HepG2 (cell line): Measurements from ENCODE around the gene OST4.

ENCODE experiments used
- ASH2L ChIP-seq: fragments of 300-600, 200-600 bp; sonication (generic); IDR thresholded peaks from 2 replicates; pipeline ENCODE4 v1.7.0; 2017; ENCODE audit warnings: low read depth, mild to moderate bottlenecking, moderate library complexity, mixed read lengths, low read length; ENCODE audit not compliant: insufficient read length
- CTCF ChIP-seq: sonication (generic); formaldehyde crosslinking; IDR thresholded peaks from 2 replicates; pipeline ENCODE4 v1.5.0; 2020; ENCODE audit warnings: mild to moderate bottlenecking, missing genetic modification reagents, moderate library complexity
- DRAP1 ChIP-seq: IDR thresholded peaks from 2 replicates; pipeline ENCODE4 v1.6.1; 2016; ENCODE audit warnings: missing genetic modification reagents, missing compliant biosample characterization
- NFYB ChIP-seq: sonication (generic); formaldehyde crosslinking; IDR thresholded peaks from 2 replicates; pipeline ENCODE4 v1.4.0; 2020; ENCODE audit warnings: missing genetic modification reagents
- PHF20 ChIP-seq: sonication (generic); formaldehyde crosslinking; IDR thresholded peaks from 2 replicates; pipeline ENCODE4 v1.5.0; 2020; ENCODE audit warnings: mild to moderate bottlenecking, missing genetic modification reagents
- POLR2A ChIP-seq, 2 experiments: IDR thresholded peaks; 2 replicates each; pipeline ENCODE4 v1.6.1; 2011; ENCODE audit warnings: low read depth in 2 of 2, low read length in 2 of 2, mild to moderate bottlenecking in 1 of 2, moderate library complexity in 1 of 2; ENCODE audit not compliant: insufficient read depth in 1 of 2
- POLR2AphosphoS5 ChIP-seq: IDR thresholded peaks from 2 replicates; pipeline ENCODE4 v1.6.1; 2012; ENCODE audit warnings: low read depth, low read length
- RAD21 ChIP-seq: fragments of 450-650 bp; formaldehyde crosslinking; IDR thresholded peaks from 2 replicates; pipeline ENCODE4 v1.5.0; 2020; ENCODE audit warnings: mild to moderate bottlenecking
- SP4 ChIP-seq: sonication (generic); formaldehyde crosslinking; IDR thresholded peaks from 2 replicates; pipeline ENCODE4 v1.8.1; 2023; ENCODE audit warnings: mild to moderate bottlenecking, missing genetic modification reagents
- U2AF1 ChIP-seq: fragments of 200-400 bp; formaldehyde crosslinking; optimal IDR thresholded peaks from 2 replicates; pipeline ENCODE3; 2017; ENCODE audit warnings: mild to moderate bottlenecking, low read depth, low read length
- ZNF274 ChIP-seq: sonication (generic); formaldehyde crosslinking; IDR thresholded peaks from 2 replicates; pipeline ENCODE4 v1.5.1; 2020; ENCODE audit warnings: mild to moderate bottlenecking, missing genetic modification reagents
- ZNF562 ChIP-seq: sonication (generic); formaldehyde crosslinking; IDR thresholded peaks from 2 replicates; pipeline ENCODE4 v1.8.0; 2022; ENCODE audit warnings: missing genetic modification reagents, borderline replicate concordance
- TF ChIP-seq, protein P1 (sequence below), 2 experiments: sonication (generic) in 1 of 2; formaldehyde crosslinking in 1 of 2; IDR thresholded peaks; 2 replicates each; pipeline versions ENCODE4 v1.4.0 to v1.6.1; 2018 to 2020; ENCODE audit warnings: missing genetic modification reagents in 2 of 2, borderline replicate concordance in 1 of 2, low read depth in 1 of 2, mild to moderate bottlenecking in 1 of 2, missing biosample characterization in 1 of 2
- TF ChIP-seq, protein P2 (sequence below): sonication (generic); formaldehyde crosslinking; IDR thresholded peaks from 2 replicates; pipeline ENCODE4 v1.5.0; 2020; ENCODE audit warnings: mild to moderate bottlenecking, missing genetic modification reagents, borderline replicate concordance

DNA sequence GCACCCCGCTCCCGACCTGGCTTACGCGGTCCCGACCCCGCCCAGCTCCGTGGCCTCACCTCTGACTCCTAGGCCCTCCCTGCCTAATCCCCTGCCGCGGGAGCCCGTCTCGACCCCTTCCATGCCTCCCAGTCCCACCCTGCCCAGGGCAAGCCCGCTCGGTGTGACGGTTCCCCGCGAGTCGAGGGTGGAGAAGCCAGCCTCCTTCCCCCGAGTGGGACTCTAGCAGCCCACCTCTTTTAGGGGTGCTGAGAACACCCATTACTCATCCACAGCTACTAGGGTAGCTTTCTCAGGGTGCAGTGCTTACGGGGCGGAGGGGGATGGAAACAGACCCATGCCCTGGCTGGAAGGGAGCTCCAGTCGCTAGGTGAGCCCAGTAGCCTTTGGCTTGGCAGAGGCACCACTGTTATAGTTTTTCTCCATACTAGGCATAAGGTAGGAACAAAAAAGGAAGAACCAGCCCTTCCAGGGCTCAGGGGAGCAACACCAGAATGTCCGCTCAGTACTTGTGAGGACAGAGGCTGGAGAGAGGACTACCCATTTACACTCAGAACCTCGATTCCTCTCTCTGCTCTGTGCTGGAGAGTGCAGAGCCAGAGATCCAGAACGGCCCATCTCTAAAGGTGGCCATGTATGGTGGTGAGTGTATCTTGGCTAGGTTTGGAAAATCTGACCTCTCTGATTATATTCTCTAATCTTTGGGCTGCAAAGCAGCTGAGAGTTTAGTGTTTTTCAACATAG is 19.4 kb downstream of the OST4 start:
- TF ChIP-seq ASH2L (no peak), RAD21 (0 out of 2 replicates have a peak, but pooled peaks have one; percentile 7), POLR2A (IDR thresholded peaks at IDR 0.05; ENCODE audit: insufficient read depth in 1 of 2, low read depth in 2 of 2, low read length in 2 of 2) (0 out of 4 replicates have a peak, but pooled peaks have one; percentile 5 to 35), PHF20 (no peak), CTCF (CRISPR knock-in tag) (no peak), ZNF562 (CRISPR knock-in tag) (no peak), ZNF274 (no peak), DRAP1 (CRISPR knock-in tag) (0 out of 2 replicates have a peak, but pooled peaks have one; percentile 13), POLR2AphosphoS5 (no peak), SP4 (CRISPR knock-in tag) (no peak), U2AF1 (no peak), NFYB (no peak)
- TF ChIP-seq, protein P1, sequence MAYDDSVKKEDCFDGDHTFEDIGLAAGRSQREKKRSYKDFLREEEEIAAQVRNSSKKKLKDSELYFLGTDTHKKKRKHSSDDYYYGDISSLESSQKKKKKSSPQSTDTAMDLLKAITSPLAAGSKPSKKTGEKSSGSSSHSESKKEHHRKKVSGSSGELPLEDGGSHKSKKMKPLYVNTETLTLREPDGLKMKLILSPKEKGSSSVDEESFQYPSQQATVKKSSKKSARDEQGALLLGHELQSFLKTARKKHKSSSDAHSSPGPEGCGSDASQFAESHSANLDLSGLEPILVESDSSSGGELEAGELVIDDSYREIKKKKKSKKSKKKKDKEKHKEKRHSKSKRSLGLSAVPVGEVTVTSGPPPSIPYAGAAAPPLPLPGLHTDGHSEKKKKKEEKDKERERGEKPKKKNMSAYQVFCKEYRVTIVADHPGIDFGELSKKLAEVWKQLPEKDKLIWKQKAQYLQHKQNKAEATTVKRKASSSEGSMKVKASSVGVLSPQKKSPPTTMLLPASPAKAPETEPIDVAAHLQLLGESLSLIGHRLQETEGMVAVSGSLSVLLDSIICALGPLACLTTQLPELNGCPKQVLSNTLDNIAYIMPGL (CRISPR knock-in tag; IDR thresholded peaks at IDR 0.05; ENCODE audit: borderline replicate concordance in 1 of 2, low read depth in 1 of 2) = no peak
- TF ChIP-seq, protein P2, sequence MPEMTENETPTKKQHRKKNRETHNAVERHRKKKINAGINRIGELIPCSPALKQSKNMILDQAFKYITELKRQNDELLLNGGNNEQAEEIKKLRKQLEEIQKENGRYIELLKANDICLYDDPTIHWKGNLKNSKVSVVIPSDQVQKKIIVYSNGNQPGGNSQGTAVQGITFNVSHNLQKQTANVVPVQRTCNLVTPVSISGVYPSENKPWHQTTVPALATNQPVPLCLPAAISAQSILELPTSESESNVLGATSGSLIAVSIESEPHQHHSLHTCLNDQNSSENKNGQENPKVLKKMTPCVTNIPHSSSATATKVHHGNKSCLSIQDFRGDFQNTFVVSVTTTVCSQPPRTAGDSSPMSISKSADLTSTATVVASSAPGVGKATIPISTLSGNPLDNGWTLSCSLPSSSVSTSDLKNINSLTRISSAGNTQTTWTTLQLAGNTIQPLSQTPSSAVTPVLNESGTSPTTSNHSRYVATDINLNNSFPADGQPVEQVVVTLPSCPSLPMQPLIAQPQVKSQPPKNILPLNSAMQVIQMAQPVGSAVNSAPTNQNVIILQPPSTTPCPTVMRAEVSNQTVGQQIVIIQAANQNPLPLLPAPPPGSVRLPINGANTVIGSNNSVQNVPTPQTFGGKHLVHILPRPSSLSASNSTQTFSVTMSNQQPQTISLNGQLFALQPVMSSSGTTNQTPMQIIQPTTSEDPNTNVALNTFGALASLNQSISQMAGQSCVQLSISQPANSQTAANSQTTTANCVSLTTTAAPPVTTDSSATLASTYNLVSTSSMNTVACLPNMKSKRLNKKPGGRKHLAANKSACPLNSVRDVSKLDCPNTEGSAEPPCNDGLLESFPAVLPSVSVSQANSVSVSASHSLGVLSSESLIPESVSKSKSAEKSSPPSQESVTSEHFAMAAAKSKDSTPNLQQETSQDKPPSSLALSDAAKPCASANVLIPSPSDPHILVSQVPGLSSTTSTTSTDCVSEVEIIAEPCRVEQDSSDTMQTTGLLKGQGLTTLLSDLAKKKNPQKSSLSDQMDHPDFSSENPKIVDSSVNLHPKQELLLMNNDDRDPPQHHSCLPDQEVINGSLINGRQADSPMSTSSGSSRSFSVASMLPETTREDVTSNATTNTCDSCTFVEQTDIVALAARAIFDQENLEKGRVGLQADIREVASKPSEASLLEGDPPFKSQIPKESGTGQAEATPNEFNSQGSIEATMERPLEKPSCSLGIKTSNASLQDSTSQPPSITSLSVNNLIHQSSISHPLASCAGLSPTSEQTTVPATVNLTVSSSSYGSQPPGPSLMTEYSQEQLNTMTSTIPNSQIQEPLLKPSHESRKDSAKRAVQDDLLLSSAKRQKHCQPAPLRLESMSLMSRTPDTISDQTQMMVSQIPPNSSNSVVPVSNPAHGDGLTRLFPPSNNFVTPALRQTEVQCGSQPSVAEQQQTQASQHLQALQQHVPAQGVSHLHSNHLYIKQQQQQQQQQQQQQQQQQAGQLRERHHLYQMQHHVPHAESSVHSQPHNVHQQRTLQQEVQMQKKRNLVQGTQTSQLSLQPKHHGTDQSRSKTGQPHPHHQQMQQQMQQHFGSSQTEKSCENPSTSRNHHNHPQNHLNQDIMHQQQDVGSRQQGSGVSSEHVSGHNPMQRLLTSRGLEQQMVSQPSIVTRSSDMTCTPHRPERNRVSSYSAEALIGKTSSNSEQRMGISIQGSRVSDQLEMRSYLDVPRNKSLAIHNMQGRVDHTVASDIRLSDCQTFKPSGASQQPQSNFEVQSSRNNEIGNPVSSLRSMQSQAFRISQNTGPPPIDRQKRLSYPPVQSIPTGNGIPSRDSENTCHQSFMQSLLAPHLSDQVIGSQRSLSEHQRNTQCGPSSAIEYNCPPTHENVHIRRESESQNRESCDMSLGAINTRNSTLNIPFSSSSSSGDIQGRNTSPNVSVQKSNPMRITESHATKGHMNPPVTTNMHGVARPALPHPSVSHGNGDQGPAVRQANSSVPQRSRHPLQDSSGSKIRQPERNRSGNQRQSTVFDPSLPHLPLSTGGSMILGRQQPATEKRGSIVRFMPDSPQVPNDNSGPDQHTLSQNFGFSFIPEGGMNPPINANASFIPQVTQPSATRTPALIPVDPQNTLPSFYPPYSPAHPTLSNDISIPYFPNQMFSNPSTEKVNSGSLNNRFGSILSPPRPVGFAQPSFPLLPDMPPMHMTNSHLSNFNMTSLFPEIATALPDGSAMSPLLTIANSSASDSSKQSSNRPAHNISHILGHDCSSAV (CRISPR knock-in tag) = no peak
